Fibroblast of skin of back (primary cell): ENCODE data around the gene FURIN.
A peak's percentile ranks its signal among the peaks of the same experiment; 100 is the strongest.
"Not testable (repeated sequence)": the region's sequence is repeated elsewhere in the genome, so short reads cannot be mapped to it uniquely, and the experiment has no call there.

Experiments
- DNase-seq: peaks from one replicate; pipeline ENCODE4 v3.0.0-alpha.2; 2013

FURIN gene

GRCh38 chr15:90916461-90916860 lies 48.1 kb downstream of the FURIN start:
- DNase-seq: no peak

- DNase-seq: no peak
Measured at GRCh38 chr15:90917569-90917968, 49.2 kb downstream of the FURIN start.

- no peak for DNase-seq
Measured at GRCh38 chr15:90918034-90918788, 49.8 kb downstream of the FURIN start.

- DNase-seq: no peak
Measured at GRCh38 chr15:90918835-90919234, 50.4 kb downstream of the FURIN start.

- no peak for DNase-seq
Measured at GRCh38 chr15:90921887-90922286, 53.5 kb downstream of the FURIN start.

- not testable (repeated sequence) for DNase-seq
Measured at GRCh38 chr15:90922712-90923322, 54.4 kb downstream of the FURIN start.

GRCh38 chr15:90924375-90924774 lies 56.0 kb downstream of the FURIN start:
- DNase-seq: no peak

GRCh38 chr15:90926766-90927165 lies 58.4 kb downstream of the FURIN start:
- not testable (repeated sequence) for DNase-seq

- not testable (repeated sequence) for DNase-seq
Measured at GRCh38 chr15:90928106-90928505, 59.7 kb downstream of the FURIN start.

GRCh38 chr15:90929246-90930019 lies 61.0 kb downstream of the FURIN start:
- DNase-seq: no peak

GRCh38 chr15:90930861-90931574 lies 62.6 kb downstream of the FURIN start:
- DNase-seq: no peak

- DNase-seq: no peak
Measured at GRCh38 chr15:90931575-90931827, 63.1 kb downstream of the FURIN start.

- peak; percentile 80 for DNase-seq
Measured at GRCh38 chr15:90931828-90932659, 63.7 kb downstream of the FURIN start, which contains the start of gene HDDC3. Gene HDDC3 (minus strand): TSS chr15:90932549. CDS start chr15:90932540, 9 bp downstream.

- no peak for DNase-seq
Measured at GRCh38 chr15:90932660-90932991, 64.2 kb downstream of the FURIN start.
